ENCODE results near the gene ATRNL1.

Gene ATRNL1

DNA sequence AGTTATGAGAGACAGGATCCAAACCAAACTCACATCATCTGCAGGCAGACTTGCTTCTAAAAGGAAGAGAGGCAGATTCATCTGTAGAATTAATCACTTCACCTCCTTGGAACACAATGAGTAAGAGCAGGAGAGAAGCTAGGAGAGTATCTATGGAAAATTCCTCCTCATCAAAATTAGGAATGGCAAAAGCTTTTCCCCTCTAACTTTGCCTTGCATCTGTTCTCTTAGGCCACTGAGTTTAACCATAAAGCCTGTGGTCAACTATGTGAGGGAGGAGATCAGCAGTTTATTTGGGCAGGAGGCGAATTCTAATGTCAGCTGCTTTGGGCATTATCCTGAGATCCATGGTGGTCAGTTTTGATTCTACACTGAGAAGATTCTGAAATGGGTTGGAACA, 618.1 kb downstream of the ATRNL1 start:
- DNase-seq: no peak
- Histone ChIP-seq H3K9ac (ENCODE audit: low read length) (no peak overlapping the region), H3K4me2 (ENCODE audit: low read depth, low read length) (no peak overlapping the region), H3K4me1 (ENCODE audit: low read length) (no peaks in the 10 kb centered on the region), H3K79me2 (ENCODE audit: low read length) (no peaks in the 10 kb centered on the region), H3F3A (ENCODE audit: insufficient read depth, low read length) (no peaks in the 10 kb centered on the region), H3K4me3 (ENCODE audit: low read length) (no peak overlapping the region), H3K27me3 (replicated peaks; ENCODE audit: insufficient read depth, low read length) (no peaks in the 10 kb centered on the region), H4K20me1 (ENCODE audit: insufficient read depth, low read length) (no peaks in the 10 kb centered on the region), H3K9me2 (replicated peaks; ENCODE audit: insufficient read depth, low read length) (no peaks in the 10 kb centered on the region), H3K27ac (ENCODE audit: low read length) (no peak overlapping the region), H3K36me3 (replicated peaks; ENCODE audit: insufficient read depth, low read length) (no peaks in the 10 kb centered on the region), H2AFZ (ENCODE audit: low read length) (no peak overlapping the region), H3K9me3 (replicated peaks; ENCODE audit: insufficient read depth, low read length) (no peaks in the 10 kb centered on the region)
- TF ChIP-seq EZH2 (optimal IDR thresholded peaks at IDR 0.05; ENCODE audit: low read depth, low read length) (no peak), EZH2phosphoT487 (IDR thresholded peaks at IDR 0.05; ENCODE audit: low read length) (no peak)
- TF ChIP-seq, protein P1, sequence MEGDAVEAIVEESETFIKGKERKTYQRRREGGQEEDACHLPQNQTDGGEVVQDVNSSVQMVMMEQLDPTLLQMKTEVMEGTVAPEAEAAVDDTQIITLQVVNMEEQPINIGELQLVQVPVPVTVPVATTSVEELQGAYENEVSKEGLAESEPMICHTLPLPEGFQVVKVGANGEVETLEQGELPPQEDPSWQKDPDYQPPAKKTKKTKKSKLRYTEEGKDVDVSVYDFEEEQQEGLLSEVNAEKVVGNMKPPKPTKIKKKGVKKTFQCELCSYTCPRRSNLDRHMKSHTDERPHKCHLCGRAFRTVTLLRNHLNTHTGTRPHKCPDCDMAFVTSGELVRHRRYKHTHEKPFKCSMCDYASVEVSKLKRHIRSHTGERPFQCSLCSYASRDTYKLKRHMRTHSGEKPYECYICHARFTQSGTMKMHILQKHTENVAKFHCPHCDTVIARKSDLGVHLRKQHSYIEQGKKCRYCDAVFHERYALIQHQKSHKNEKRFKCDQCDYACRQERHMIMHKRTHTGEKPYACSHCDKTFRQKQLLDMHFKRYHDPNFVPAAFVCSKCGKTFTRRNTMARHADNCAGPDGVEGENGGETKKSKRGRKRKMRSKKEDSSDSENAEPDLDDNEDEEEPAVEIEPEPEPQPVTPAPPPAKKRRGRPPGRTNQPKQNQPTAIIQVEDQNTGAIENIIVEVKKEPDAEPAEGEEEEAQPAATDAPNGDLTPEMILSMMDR (IDR thresholded peaks at IDR 0.05; ENCODE audit: low read length): no peak

GRCh38 chr10:115720121-115720520, 627.0 kb downstream of the ATRNL1 start:
- Histone ChIP-seq H3K36me3 (replicated peaks; ENCODE audit: insufficient read depth, low read length) (no peaks in the 10 kb centered on the region), H3K9ac (ENCODE audit: low read length) (no peak overlapping the region), H3K4me1 (ENCODE audit: low read length) (no peaks in the 10 kb centered on the region), H3F3A (ENCODE audit: insufficient read depth, low read length) (no peaks in the 10 kb centered on the region), H3K27me3 (replicated peaks; ENCODE audit: insufficient read depth, low read length) (no peaks in the 10 kb centered on the region), H3K79me2 (ENCODE audit: low read length) (no peaks in the 10 kb centered on the region), H3K4me2 (ENCODE audit: low read depth, low read length) (no peak overlapping the region), H3K9me2 (replicated peaks; ENCODE audit: insufficient read depth, low read length) (no peaks in the 10 kb centered on the region), H3K4me3 (ENCODE audit: low read length) (no peak overlapping the region), H4K20me1 (ENCODE audit: insufficient read depth, low read length) (no peaks in the 10 kb centered on the region), H2AFZ (ENCODE audit: low read length) (no peak overlapping the region), H3K27ac (ENCODE audit: low read length) (no peak overlapping the region), H3K9me3 (replicated peaks; ENCODE audit: insufficient read depth, low read length) (no peaks in the 10 kb centered on the region)
- TF ChIP-seq EZH2phosphoT487 (IDR thresholded peaks at IDR 0.05; ENCODE audit: low read length) (no peak), EZH2 (optimal IDR thresholded peaks at IDR 0.05; ENCODE audit: low read depth, low read length) (no peak)
- TF ChIP-seq, protein P1 (IDR thresholded peaks at IDR 0.05; ENCODE audit: low read length): no peak
- no peak for DNase-seq

DNA sequence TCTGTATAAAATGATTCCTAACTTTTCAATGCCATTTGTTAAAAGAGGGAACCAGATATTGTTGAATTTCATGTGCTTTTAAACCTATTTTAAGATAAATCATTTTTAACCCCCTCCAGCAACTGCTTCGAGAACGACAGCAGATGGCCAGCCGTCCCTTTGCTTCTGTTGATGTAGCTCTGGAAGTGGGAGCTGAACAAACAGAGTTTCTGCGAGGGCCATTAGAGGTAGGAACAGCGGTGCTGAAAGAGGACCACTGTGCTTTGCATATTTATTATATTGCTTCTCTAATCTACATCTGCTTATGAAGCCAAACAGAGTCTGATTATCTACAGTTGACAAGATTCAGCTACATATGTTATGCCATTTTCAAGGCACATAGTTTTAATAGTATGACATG, 634.0 kb downstream of the ATRNL1 start:
- H3K79me2 ChIP-seq (ENCODE audit: low read length): no peaks in the 10 kb centered on the region
- H4K20me1 ChIP-seq (ENCODE audit: insufficient read depth, low read length): no peaks in the 10 kb centered on the region
- DNase-seq: no peak
- H3F3A ChIP-seq (ENCODE audit: insufficient read depth, low read length): no peaks in the 10 kb centered on the region
- H3K9ac ChIP-seq (ENCODE audit: low read length): no peak overlapping the region
- H3K27me3 ChIP-seq (replicated peaks; ENCODE audit: insufficient read depth, low read length): no peaks in the 10 kb centered on the region
- no peaks in the 10 kb centered on the region for H3K9me3 ChIP-seq (replicated peaks; ENCODE audit: insufficient read depth, low read length)
- H3K36me3 ChIP-seq (replicated peaks; ENCODE audit: insufficient read depth, low read length): no peaks in the 10 kb centered on the region
- H2AFZ ChIP-seq (ENCODE audit: low read length): no peak overlapping the region
- H3K27ac ChIP-seq (ENCODE audit: low read length): no peak overlapping the region
- no peaks in the 10 kb centered on the region for H3K4me1 ChIP-seq (ENCODE audit: low read length)
- no peaks in the 10 kb centered on the region for H3K9me2 ChIP-seq (replicated peaks; ENCODE audit: insufficient read depth, low read length)
- H3K4me2 ChIP-seq (ENCODE audit: low read depth, low read length): no peak overlapping the region
- TF ChIP-seq, protein P1 (IDR thresholded peaks at IDR 0.05; ENCODE audit: low read length): no peak
- TF ChIP-seq EZH2 (optimal IDR thresholded peaks at IDR 0.05; ENCODE audit: low read depth, low read length) (no peak), EZH2phosphoT487 (IDR thresholded peaks at IDR 0.05; ENCODE audit: low read length) (no peak)
- H3K4me3 ChIP-seq (ENCODE audit: low read length): no peak overlapping the region

Data from MM.1S (cell line).